ENCODE data around the gene UACA.
A peak's percentile ranks its signal among the peaks of the same experiment; 100 is the strongest.

UACA gene

DNA sequence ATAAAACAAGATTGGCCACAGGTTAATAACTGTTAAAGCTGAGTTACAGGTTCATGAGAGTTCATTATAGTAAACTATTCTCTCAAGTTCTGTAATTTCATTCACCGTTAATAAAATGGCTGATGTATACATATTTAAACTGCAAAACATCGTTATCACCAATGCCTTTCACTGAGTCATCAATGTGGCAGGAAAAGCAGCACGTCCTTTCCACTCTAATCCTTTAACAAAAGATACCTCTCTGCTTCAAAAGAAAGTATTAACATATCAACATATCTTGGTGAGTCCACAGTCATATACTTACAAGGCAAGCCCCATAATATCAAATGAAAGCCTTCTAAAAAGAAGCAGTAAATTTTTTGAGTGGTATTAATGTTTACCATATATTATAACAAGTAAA is 54.5 kb downstream of the UACA start:
- no peak for DNase-seq (ENCODE audit: low spot score)

- DNase-seq (ENCODE audit: low spot score) = no peak
Observed at GRCh38 chr15:70707686-70708300, 55.6 kb downstream of the UACA start.

DNA sequence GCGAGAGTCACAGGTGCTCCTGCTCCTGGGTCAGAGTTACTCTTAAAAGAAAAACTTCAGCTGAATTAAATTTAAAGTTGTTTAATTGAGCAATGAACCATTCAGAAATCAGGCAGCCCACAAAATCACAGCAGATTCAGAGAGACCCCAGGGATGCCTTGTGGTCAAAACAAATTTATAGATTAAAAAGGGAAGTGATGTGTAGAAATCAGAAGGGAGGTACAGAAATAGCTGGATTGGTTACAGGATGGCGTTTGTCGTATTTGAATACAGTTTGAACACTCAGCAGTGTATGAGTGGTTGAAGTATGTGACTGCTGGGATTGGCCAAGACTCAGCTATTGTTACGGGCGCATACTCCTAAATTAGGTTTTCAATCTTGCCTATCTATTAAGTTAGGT is 58.6 kb downstream of the UACA start:
- no peak for DNase-seq (ENCODE audit: low spot score)

GRCh38 chr15:70704166-70704565 is 59.2 kb downstream of the UACA start:
- no peak for DNase-seq (ENCODE audit: low spot score)

GRCh38 chr15:70703096-70703878 is 60.1 kb downstream of the UACA start:
- no peak for DNase-seq (ENCODE audit: low spot score)

GRCh38 chr15:70702584-70702983 is 60.8 kb downstream of the UACA start:
- no peak for DNase-seq (ENCODE audit: low spot score)

DNA sequence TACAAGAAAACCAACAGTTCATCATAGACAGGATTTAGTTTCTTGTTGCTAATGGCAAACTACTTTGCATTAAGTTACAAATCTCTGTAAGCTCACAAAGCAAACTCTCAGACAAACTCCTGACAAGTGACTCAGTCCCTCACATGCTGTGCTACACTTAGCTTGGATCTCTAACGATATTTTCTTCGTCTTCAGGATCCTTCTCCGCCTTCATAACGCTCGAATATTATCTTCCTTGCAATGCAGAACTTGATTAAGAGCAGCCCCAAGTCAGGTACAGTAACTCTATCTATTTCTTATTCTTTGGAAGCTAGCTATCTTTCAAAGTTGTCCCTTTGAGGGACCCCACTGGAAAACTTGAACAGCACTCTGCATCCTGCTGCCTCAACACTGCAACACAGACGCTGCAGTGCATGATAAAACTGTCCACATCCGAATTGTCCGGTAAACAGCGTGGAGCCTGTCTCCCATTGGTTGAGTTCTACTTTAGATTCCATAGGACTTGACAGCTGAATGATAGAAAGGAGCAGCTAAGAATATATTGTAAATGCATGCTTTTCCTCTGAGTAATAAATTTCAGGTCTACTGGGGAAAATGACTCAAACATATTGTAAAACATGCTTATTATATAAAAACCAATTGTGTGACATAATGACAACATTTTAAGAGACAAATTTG is 61.3 kb downstream of the UACA start:
- no peak for DNase-seq (ENCODE audit: low spot score)

DNA sequence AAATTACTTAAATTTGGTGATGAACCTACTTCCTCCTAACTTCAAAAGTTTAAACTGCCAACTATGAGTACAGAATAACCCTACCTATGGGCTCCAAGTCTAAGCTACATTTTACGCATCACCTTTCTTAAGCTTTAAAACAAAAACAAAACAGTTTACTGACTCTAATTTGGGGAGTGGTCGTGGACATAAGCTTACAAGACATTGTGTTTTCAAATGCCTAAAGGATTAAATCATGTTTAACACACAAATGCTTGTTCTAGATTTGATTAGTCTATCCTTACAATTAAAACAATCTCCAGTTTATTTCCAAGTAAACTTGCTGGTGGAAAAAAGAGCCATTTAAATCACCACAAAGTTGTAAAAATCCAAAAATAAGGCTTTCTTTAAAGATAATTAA is 62.2 kb downstream of the UACA start:
- DNase-seq (ENCODE audit: low spot score) = no peak

DNA sequence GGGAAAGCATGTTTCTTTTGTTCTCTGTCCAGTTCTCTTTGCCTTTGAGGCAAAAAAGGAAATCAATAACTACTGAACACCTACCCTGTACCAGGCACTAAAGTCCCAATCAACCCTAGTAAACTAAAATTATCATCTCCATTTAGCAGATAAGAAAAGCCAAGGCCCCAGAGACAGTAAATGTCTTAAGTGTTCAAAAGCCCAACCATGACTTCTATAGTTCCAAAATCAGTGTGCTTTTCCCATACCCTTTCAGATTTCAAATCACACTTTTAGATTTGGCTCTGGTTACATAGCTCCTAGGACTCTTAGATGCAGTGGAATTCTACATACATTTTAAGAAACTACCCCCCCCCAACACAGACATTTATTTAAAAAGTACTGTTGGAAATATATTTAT is 63.5 kb downstream of the UACA start:
- no peak for DNase-seq (ENCODE audit: low spot score)

DNA sequence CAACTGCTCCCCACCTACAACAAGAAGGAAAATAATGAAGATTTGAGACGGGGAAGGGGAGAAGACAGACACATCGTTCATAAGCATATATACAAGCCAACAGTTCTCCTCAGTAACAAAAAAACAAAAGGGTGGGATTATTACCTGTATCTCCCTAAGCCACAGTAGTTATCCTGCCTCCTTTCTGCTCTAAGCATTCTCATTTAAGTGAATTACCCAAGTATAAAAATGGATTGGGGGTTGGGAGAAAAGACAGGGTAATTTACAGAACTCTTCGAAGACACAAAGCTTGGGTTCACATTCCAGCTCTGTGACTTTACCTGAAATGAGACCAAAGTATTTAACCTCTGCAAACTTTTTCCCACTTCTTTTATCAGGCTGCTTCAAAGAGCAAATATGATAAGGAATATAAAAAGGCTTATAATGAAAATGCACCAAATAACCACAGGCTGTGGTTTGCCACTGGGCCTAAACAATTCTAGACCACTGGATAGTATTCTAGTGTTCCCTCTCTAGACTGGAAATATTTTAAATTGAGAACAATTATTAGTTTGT is 64.4 kb downstream of the UACA start:
- no peak for DNase-seq (ENCODE audit: low spot score)

GRCh38 chr15:70698426-70698825 is 64.9 kb downstream of the UACA start:
- DNase-seq (ENCODE audit: low spot score) = no peak

- DNase-seq (ENCODE audit: low spot score) = no peak
Observed at GRCh38 chr15:70690491-70691276, 72.7 kb downstream of the UACA start.

GRCh38 chr15:70690021-70690420 is 73.3 kb downstream of the UACA start:
- no peak for DNase-seq (ENCODE audit: low spot score)

- DNase-seq (ENCODE audit: low spot score) = no peak
Observed at GRCh38 chr15:70687482-70687881, 75.9 kb downstream of the UACA start.

GRCh38 chr15:70680817-70681216 is 82.5 kb downstream of the UACA start:
- no peak for DNase-seq (ENCODE audit: low spot score)

DNA sequence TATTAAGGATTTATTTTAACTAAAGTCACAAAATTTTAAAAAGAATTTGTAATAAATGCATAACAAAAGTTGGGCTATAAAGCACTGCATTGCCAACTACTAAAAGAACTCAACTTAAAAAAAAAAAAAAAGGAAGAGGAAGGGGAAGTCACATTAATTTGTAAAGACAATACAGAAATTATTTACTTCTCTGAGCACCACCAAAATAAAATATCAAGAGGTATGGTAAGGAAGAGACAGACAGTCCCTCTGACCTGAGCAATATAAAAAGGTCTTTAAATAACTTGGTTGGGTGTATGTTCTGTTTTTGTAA is 83.5 kb downstream of the UACA start:
- DNase-seq (ENCODE audit: low spot score) = no peak

GRCh38 chr15:70672081-70672480 is 91.3 kb downstream of the UACA start:
- DNase-seq (ENCODE audit: low spot score) = no peak

DNA sequence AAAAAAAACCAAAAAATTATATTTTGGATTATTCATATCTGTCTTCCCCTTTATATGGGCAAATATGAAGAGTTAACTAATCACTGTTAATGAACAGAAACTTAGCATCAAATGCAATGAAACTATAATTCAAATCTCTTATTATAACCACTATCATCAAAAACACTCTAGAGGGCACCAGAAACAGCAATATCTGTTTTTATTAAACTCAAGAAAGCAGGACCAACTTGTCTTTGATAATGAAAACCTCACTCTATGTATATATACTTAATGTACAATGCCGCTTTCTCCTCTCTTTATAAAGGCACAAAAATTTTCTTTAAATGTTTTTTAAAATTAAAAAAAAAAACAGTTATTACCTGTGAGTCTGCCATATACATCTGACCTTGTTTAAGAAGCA is 92.7 kb downstream of the UACA start:
- DNase-seq (ENCODE audit: low spot score) = peak; percentile 4

DNA sequence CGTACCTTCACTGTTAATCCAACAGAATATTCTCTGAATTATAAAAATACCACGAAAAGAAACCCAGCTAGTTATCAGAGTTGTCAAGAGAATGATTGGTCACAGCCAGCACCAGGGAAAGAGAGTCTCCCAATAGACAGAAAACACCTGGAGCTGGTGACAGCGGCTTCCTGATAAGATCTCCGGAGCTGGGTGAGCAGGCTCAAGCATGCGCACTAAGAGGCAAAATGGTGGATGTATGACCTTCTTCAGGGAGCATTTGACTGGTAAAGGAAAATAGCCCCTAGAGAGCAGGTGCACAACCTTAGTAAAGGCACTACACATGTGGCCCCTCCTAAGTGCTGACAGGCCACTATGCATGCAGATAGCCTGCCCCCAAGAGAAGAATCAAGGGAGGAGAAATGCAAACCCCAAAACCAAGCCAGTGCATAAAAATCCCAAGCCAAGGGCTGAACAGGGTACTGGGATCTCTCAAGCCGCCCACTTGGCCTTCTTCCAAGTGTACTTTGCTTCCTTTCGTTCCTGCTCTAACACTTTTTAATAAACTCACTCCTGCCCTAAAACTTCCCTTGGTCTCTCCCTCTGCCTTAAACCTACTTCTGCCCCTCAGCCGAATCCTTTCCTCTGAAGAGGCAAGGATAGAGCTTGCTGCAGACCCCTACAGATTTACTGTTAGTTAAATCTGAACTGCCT is 93.2 kb downstream of the UACA start:
- no peak for DNase-seq (ENCODE audit: low spot score)

- no peak for DNase-seq (ENCODE audit: low spot score)
Observed at GRCh38 chr15:70669006-70669602, 94.3 kb downstream of the UACA start.

DNA sequence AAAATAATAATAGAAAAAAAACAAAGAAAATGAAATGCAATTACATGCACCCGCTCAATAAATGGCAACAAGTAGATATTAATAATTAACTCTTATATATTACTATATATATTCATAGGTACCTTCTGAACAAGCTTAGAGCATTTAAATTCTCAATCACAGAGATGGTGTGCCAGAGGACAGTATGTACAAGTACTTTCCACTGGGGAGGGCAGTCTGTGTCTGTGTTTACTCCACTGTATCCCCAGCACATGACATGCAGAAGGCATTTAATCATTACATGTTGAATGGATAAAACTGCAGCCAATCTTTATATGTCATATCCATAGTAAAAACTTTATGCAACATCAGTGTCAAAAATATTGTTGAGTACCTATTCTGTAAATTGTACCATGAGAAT is 97.8 kb downstream of the UACA start:
- no peak for DNase-seq (ENCODE audit: low spot score)

Measured in NAMALWA (cell line).